K562 treated with DMSO at 1 percent for 4 hours (cell line): Measurements from ENCODE around the gene NPEPPS. TPM values are rescaled to one million over a fixed set of nuclear protein-coding genes. Genes with fewer than 3 reads are reported as not detected.

ENCODE experiments used
- total RNA-seq: library from RNA; unstranded; fragments of 300-600 nt; gene quantifications from 2 replicates; pipeline ENCODE4 v1.2.3, GENCODE V29; 2022; ENCODE audit not compliant: insufficient read depth

Gene NPEPPS
- 41.5 and 56.5 TPM in 2 replicates for total RNA-seq

GRCh38 chr17:47530557-47531232, at the start of gene NPEPPS:
NPEPPS (plus strand) TSS chr17:47531108; CDS start chr17:47531301, 193 bp downstream.

GRCh38 chr17:47649153-47649971, 118.5 kb downstream of the NPEPPS start, which contains the start of gene KPNB1:
KPNB1 (plus strand) TSS chr17:47649919; CDS start chr17:47650245, 326 bp downstream.

Other genes with a start within 250 kb of the NPEPPS start
- 0.30 and 2.5 TPM in 2 replicates for gene EFCAB13, start 207.2 kb upstream of the NPEPPS start, total RNA-seq
- gene KPNB1, start 118.8 kb downstream of the NPEPPS start, total RNA-seq: 153 and 154 TPM in 2 replicates
- gene TBKBP1, start 163.1 kb downstream of the NPEPPS start, total RNA-seq: 7.0 and 9.2 TPM in 2 replicates
- gene TBX21, start 202.1 kb downstream of the NPEPPS start, total RNA-seq: not detected in 2 replicates